ENCODE measurements around the gene ORC3. TPM values are rescaled to one million over a fixed set of nuclear protein-coding genes. Genes with fewer than 3 reads are reported as not detected.

Gene ORC3
- total and polyA plus RNA-seq, 7 donors: 10.2 to 27.6 (median 17.5) TPM

- H3K27ac ChIP-seq: no peak overlapping the region
- WGBS, 2 donors: 84 to 94% methylated on average over 1 of the region's 1 CpG
- H3K4me3 ChIP-seq: no peak overlapping the region
- DNase-seq: no peak
- intact Hi-C loops (cut with DNase I): no loop called here
- no peak for TF ChIP-seq POLR2A (IDR thresholded peaks at IDR 0.05)
- no peak for TF ChIP-seq CTCF (IDR thresholded peaks at IDR 0.05)
- TF ChIP-seq POLR2AphosphoS5 (IDR thresholded peaks at IDR 0.05): no peak
- TF ChIP-seq EP300 (IDR thresholded peaks at IDR 0.05): no peak
- H3K9me3 ChIP-seq: no peaks in the 10 kb centered on the region
- peaks cover 0 to 5% (median 0%) of the 10 kb centered on the region in 4 donors for H3K4me1 ChIP-seq
- H3K27me3 ChIP-seq: no peaks in the 10 kb centered on the region
- H3K36me3 ChIP-seq: peaks cover 0 to 59% (median 18%) of the 10 kb centered on the region in 4 donors
These were observed 28.9 kb upstream of the ORC3 start for GRCh38 chr6:87561017-87561416.

GRCh38 chr6:87572021-87572420, 17.9 kb upstream of the ORC3 start:
- intact Hi-C loops (cut with DNase I): no loop called here
- Histone ChIP-seq H3K27ac (no peak overlapping the region), H3K4me1 (peaks cover 0 to 39% (median 29%) of the 10 kb centered on the region in 4 donors), H3K9me3 (no peaks in the 10 kb centered on the region), H3K27me3 (no peaks in the 10 kb centered on the region), H3K36me3 (peaks cover 0 to 18% (median 3%) of the 10 kb centered on the region in 4 donors), H3K4me3 (no peak overlapping the region)
- DNase-seq: no peak
- TF ChIP-seq POLR2AphosphoS5 (IDR thresholded peaks at IDR 0.05): no peak
- no peak for TF ChIP-seq CTCF (IDR thresholded peaks at IDR 0.05)
- no peak for TF ChIP-seq EP300 (IDR thresholded peaks at IDR 0.05)
- TF ChIP-seq POLR2A (IDR thresholded peaks at IDR 0.05): no peak
- WGBS, 2 donors: 12 to 64% methylated on average over 4 of the region's 4 CpGs

- 84 to 89% methylated on average over 3 of the region's 3 CpGs for WGBS, 2 donors
- intact Hi-C loops (cut with DNase I): no loop called here
- Histone ChIP-seq H3K27ac (no peak overlapping the region), H3K4me1 (peaks cover 0 to 39% (median 29%) of the 10 kb centered on the region in 4 donors), H3K36me3 (peaks cover 0 to 11% (median 3%) of the 10 kb centered on the region in 4 donors), H3K27me3 (no peaks in the 10 kb centered on the region), H3K9me3 (no peaks in the 10 kb centered on the region), H3K4me3 (no peak overlapping the region)
- TF ChIP-seq EP300 (IDR thresholded peaks at IDR 0.05): no peak
- no peak for TF ChIP-seq CTCF (IDR thresholded peaks at IDR 0.05)
- TF ChIP-seq POLR2AphosphoS5 (IDR thresholded peaks at IDR 0.05): no peak
- TF ChIP-seq POLR2A (IDR thresholded peaks at IDR 0.05): no peak
- DNase-seq: no peak
These were observed 17.1 kb upstream of the ORC3 start for GRCh38 chr6:87572883-87573282.

GRCh38 chr6:87573307-87574024, 16.5 kb upstream of the ORC3 start:
- H3K27me3 ChIP-seq: no peaks in the 10 kb centered on the region
- peaks cover 0 to 39% (median 29%) of the 10 kb centered on the region in 4 donors for H3K4me1 ChIP-seq
- no peaks in the 10 kb centered on the region for H3K9me3 ChIP-seq
- 96 to 97% methylated on average over 5 of the region's 5 CpGs for WGBS, 2 donors
- no peak for TF ChIP-seq EP300 (IDR thresholded peaks at IDR 0.05)
- no peak for TF ChIP-seq POLR2A (IDR thresholded peaks at IDR 0.05)
- TF ChIP-seq POLR2AphosphoS5 (IDR thresholded peaks at IDR 0.05): no peak
- H3K4me3 ChIP-seq: no peak overlapping the region
- no peak overlapping the region for H3K27ac ChIP-seq
- intact Hi-C loops (cut with DNase I): no loop called here
- H3K36me3 ChIP-seq: peaks cover 0 to 6% (median under 1%) of the 10 kb centered on the region in 4 donors
- no peak for DNase-seq

- Histone ChIP-seq H3K4me1 (peaks cover 0 to 39% (median 29%) of the 10 kb centered on the region in 4 donors), H3K27ac (no peak overlapping the region), H3K27me3 (no peaks in the 10 kb centered on the region), H3K9me3 (no peaks in the 10 kb centered on the region), H3K4me3 (no peak overlapping the region), H3K36me3 (no peaks in the 10 kb centered on the region)
- WGBS, 2 donors: 48 to 54% methylated on average over 2 of the region's 2 CpGs
- DNase-seq: no peak
- intact Hi-C loops (cut with DNase I): no loop called here
- no peak for TF ChIP-seq POLR2AphosphoS5 (IDR thresholded peaks at IDR 0.05)
- TF ChIP-seq CTCF (IDR thresholded peaks at IDR 0.05): no peak
- no peak for TF ChIP-seq POLR2A (IDR thresholded peaks at IDR 0.05)
- no peak for TF ChIP-seq EP300 (IDR thresholded peaks at IDR 0.05)
These were observed 15.6 kb upstream of the ORC3 start for GRCh38 chr6:87574237-87574804.

Data from sigmoid colon (tissue), 7 donors.